ENCODE results near the gene C7orf57.

The C7orf57 gene

GRCh38 chr7:48085433-48085791 is 50.1 kb downstream of the C7orf57 start:
- DNase-seq (ENCODE audit: low spot score) = no peak

DNA sequence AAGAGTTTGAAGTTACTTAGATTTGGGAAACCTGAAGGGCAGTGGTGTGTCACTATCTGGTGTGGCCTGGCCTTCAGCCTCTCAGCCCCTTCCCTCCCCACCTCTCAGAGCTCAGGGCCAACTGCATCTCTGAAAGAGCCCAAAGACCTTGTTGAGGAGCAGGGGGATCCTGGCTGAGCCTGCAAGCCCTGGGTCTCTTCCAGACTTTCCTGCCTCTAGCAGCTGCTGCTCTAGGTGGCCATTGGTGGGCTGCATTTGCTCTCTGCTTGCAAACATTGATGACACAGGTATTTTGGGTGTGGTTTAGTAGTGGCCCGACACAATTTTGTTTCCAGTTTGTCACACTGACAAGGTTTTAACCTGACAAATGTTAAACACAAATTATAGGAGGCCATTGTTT is 50.6 kb downstream of the C7orf57 start:
- DNase-seq (ENCODE audit: low spot score) = no peak

DNA sequence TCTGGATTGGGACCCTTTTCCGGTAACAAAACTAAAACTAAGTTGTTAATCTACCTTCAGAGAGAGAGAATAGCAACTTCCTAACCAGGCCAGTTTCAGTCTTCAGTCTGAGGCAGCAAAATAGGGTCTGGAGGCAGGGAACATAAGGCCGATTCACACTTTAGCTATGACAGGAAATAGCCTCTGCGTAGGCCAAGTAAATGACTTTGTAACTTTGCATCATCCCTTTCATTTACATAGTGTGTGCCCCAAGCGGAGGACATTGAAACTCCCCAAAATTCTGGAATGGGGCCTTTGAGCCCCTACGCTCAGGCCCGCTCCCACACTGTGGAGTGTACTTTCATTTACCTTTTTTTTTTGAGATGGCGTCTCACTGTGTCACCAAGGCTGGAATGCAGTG is 52.0 kb downstream of the C7orf57 start:
- DNase-seq (ENCODE audit: low spot score) = no peak

GRCh38 chr7:48088559-48089045 is 53.3 kb downstream of the C7orf57 start:
- DNase-seq (ENCODE audit: low spot score) = peak; percentile 64

- DNase-seq (ENCODE audit: low spot score) = peak; percentile 85
Observed at GRCh38 chr7:48089046-48090003, 54.0 kb downstream of the C7orf57 start, which contains the start of gene UPP1. TSS of gene UPP1 (plus strand) at chr7:48089265. CDS start at chr7:48094784, 5,519 bp downstream.

GRCh38 chr7:48090095-48090805 is 54.9 kb downstream of the C7orf57 start:
- peak; percentile 20 for DNase-seq (ENCODE audit: low spot score)

- DNase-seq (ENCODE audit: low spot score) = no peak
Observed at GRCh38 chr7:48091506-48092433, 56.4 kb downstream of the C7orf57 start.

DNA sequence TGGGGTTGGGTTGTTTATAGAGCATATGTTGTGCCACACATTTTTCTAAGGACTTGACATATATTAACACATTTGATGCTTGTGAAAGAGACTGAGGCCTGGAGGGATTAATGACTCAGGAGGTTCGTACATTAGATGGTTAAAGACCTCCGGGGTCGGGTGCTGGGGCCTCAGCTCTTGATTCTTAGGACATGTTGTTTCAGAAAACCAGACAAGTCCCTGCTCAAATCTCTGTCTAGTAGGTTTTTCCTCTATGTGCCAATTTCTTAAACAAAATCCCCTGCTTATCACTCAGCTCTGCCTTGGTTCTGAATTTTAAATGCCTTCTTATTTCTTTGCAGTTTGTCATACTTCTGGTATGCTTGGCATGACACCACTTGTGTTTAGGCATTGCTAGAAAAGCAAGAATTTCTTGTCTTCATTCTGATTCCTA is 59.5 kb downstream of the C7orf57 start:
- DNase-seq (ENCODE audit: low spot score) = no peak

- no peak for DNase-seq (ENCODE audit: low spot score)
Observed at GRCh38 chr7:48096273-48096672, 60.9 kb downstream of the C7orf57 start.

GRCh38 chr7:48097521-48098231 is 62.3 kb downstream of the C7orf57 start:
- no peak for DNase-seq (ENCODE audit: low spot score)

GRCh38 chr7:48098846-48099245 is 63.5 kb downstream of the C7orf57 start:
- DNase-seq (ENCODE audit: low spot score) = no peak

- DNase-seq (ENCODE audit: low spot score) = no peak
Observed at GRCh38 chr7:48099781-48100180, 64.4 kb downstream of the C7orf57 start.

- no peak for DNase-seq (ENCODE audit: low spot score)
Observed at GRCh38 chr7:48101352-48101751, 66.0 kb downstream of the C7orf57 start.

DNA sequence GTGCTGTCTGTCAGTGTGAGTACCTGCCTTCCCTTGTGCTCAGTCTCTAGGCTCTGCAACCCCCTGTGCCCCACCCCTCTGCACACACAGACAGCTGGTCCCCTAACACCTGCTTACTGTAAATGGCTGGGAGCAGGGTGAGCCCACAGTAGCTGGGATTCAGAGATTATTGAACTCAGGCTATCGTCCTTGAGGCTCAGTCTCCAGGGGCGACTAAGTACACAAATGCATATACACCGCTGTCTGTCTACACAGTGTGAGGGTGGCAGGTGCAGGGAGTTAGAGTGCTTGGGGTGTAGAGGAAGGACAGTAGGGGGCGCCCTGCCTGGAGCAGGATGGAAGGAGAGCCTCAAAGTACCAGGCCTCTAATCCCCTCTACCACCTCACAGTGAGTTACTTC is 66.6 kb downstream of the C7orf57 start:
- no peak for DNase-seq (ENCODE audit: low spot score)

DNA sequence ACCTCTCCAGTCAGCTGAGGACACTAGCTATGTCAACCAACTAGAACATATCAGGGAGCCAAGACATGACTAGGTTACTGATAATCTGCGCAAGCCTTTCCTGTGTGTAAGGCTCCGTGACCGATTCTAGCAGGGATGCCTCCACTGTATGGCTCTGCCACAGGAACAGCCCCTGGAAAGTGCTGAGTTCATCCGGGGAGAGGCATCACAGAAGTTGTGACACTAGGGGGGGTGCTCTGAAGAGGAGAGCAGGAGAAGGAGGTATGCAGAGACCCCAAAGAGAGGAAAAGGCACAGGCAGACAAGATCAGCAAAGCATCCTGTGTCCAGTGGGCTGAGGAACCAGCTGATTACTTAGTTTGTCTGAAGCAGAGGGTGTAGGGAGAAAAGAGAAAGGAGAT is 67.2 kb downstream of the C7orf57 start:
- DNase-seq (ENCODE audit: low spot score) = no peak

- no peak for DNase-seq (ENCODE audit: low spot score)
Observed at GRCh38 chr7:48105045-48105444, 69.7 kb downstream of the C7orf57 start.

GRCh38 chr7:48106906-48107659 is 71.7 kb downstream of the C7orf57 start:
- DNase-seq (ENCODE audit: low spot score) = no peak

DNA sequence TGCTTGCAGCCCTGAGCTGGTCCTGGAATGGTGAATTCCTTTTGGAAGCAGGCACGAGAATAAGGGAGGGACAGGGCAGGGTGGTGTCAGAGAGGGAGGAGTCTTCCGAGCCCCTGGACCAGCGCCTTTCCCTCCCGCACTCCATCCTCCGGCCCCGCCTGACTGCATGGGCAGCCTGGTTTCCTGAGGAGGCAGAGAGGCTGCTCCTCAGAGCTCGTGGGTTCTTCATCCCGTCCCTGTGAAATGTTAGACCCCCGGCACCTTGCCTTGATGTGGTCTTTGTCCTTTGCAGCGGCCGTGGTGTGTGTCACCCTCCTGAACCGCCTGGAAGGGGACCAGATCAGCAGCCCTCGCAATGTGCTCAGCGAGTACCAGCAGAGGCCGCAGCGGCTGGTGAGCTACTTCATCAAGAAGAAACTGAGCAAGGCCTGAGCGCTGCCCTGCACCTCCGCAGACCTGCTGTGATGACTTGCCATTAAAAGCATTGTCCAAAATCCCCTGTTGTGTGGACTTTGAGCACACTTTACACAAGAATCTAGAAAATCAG is 72.7 kb downstream of the C7orf57 start:
- DNase-seq (ENCODE audit: low spot score) = no peak

DNA sequence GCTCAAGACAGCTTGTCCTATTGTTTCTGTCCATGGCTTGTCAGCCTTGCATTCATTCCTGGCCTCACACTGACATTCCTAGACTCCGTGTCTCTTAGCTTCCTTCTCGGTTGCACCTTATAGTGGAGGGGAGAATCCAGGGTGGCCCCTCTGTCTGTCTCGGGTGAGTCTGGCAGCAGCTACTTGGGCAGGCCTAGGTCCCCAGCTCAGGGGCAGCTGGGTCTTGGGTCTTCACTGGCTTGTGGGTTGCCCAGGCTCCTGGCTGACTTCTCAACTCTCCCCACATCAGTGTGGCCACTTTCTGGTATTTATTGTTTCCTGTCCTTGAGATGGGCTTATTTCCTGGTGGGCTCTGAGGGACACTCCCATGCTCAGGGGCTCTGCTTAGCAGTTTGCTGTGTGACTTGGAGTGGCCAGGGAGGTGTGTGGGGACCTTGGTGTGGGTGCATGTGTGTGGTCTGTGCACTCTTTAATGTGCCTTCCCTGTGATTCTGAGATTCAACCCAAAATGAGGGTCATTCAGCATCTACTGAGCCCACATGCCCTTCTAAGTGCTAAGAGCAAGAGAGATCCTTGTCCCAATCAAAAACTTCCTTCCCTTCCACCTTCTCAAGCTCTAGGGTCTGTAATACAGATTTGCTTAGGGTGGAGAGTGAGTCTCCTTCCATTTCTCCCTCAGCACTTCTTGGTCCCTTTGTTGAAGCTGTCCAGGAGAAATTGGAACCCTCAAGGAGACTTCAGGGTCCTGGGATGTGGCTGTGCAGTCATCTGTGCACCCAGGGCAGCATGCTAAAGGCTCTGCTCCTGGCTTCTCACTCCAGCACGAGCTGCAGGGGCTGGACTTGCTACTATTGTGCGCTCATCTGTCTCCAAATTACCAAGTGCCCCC is 73.9 kb downstream of the C7orf57 start:
- no peak for DNase-seq (ENCODE audit: low spot score)
